GM21723 (cell line): ENCODE measurements around the gene DFFB.
A peak's percentile ranks its signal among the peaks of the same experiment; 100 is the strongest.

Source experiments
- ATAC-seq: cut with Tn5 transposase; IDR thresholded peaks from one replicate; pipeline ENCODE4 v1.9.1; 2021; ENCODE audit warnings: mild to moderate bottlenecking, moderate library complexity; ENCODE audit not compliant: unreplicated experiment

DFFB gene

DNA sequence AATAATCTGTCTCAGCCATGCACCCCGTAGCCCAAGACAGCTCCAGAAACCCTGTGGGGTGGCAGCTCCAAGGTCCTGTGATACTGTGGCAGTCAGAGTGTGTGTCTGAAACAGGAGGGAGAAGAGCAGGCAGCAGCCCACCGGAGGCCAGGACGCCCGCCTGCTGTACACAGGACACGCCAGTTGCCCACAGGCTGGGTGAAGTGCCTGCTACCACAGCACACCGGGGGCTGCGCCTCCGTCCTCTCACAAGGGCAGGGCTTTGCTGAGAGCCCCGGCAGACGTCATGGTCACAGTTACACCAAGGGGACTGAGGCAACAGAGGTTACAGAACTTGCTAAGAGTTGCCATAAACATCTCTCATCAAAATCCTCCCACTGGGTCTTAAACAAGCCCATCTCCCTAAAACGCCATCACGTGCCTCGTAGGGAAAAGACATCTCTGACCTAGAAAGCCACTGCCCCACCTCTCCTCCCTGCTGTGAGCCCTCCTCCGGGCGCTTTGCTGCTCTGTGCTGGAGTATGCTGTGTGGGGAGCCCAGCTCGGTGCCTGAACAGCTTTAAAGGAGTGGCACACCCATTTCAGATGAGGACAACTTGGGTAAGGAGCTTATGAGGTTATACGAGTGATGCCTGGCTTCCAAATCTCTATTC, 37.5 kb downstream of the DFFB start:
- ATAC-seq: no peak

DNA sequence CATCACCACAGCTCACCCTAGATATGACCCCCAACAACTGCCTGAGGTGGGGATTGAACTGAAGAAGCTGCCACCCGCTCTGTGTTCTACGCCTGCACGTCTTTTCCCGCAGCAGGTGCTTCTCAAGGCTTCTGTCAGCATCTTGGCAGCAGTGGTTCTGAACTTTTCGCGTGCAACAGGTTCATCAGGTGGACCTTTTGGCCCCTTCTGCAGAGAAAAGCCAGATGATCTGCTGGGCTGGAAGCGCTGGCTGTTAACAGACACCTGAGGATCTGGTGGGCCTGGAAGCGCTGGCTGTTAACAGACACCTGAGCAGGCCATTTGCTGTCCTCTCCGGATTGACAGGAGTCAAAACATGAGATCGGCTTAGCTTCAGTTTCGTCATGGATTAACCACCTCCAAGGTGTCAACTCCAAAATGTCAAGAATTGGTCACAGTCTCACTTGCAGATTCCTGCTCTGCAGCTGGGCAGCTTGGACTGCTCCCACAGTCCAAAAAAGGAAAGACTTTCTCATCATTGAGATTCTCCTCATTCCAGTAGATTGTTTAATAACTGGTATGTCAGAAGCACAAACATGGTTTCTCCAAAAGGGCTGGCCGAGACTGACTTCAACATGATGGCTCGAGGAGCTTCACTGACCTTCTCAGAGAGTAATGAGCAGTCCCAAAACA, 38.1 kb downstream of the DFFB start:
- ATAC-seq: no peak

DNA sequence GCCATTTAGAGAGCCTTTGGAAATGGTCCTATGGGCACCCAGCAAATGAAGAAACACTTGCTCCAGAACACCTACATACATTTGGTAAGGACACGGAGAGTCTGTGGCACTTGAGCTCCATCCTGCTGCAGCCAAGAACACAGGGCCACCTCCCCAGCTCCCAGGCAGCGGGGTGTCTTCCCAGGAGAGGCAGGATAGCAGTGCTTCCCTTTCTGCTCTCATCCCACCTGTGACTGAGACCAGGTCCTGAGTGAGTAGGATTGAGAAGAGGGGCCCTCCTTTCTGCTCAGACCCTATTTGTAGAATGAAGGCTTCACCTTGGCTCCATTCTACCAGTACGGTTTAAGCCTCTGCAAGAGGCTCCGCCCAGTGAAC, 38.7 kb downstream of the DFFB start:
- no peak for ATAC-seq

DNA sequence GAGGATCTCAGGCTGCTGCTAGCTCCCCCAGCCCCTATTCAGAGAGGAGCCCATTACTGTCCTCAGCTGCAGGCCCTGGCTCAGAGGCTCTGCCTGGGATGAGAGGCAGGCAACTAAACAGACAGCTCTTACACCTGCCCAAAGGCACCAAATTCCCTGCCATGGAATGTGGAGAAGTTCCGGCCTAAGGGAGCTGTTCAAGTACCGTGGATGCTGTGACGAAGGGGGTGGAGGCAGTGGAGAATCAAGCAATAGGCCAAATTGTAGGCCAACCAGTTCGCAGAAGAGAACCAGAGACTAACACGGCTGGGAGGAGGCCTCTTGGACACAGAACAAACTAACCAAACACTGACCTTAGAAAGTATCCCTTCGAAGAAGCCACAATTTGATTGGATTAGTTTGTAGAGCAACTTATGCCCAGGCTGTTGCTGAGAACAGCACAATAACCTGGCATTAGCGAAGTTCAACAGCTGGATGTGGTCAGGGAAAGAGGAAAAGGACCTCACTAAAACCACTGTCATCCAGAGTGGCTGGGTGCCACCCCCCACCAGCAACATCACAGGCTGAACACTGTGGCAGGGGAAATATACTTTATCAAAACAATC, 39.2 kb downstream of the DFFB start:
- ATAC-seq: no peak

DNA sequence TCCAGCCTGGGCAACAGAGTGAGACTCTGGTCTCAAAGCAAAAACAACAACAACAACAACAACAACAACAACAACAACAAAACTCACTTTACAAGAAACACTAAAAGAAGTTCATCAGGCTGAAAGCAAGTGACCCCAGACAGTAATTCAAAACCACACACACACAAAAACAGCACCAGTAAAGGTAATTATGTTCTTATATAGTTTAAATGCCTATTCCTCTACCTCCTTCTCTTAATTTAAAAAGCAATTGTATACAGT, 41.1 kb downstream of the DFFB start:
- no peak for ATAC-seq

DNA sequence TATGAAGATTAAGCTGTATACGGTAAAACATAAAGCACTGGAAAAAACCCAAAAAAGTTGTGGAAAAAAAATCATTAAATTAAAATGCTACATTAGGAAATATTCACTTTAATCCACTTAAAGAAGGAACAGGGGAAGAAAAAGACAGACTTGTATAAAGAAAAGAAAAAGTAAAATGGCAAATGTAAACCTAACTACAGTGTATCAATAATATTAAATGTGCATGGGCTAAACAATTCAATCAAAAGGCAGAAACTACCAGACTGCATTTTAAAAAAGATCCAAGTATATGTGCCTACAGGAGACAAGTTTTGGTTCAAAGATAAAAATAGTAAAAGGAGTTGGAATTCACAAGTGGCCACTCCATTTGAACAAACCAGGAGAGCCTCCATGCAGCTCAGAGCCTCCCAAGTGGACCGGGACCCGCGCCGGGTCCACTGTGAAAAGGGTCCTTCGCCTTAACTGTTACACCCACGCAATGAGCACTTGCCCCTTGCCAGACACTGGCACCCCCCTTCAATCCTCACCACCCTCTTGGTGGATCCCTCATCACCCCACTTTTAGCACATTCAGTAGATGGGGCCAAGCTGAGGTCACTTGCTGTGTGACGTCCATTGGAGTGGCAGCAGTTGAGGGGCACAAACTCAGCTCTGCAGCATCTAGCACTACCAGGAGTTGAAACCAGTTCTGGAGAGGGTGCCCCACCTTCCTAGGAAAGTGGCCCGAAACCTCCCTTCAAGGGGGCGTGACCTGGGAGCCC, 41.9 kb downstream of the DFFB start:
- ATAC-seq: no peak

GRCh38 chr1:3899754-3900149, 42.5 kb downstream of the DFFB start:
- ATAC-seq: peak; percentile 7

DNA sequence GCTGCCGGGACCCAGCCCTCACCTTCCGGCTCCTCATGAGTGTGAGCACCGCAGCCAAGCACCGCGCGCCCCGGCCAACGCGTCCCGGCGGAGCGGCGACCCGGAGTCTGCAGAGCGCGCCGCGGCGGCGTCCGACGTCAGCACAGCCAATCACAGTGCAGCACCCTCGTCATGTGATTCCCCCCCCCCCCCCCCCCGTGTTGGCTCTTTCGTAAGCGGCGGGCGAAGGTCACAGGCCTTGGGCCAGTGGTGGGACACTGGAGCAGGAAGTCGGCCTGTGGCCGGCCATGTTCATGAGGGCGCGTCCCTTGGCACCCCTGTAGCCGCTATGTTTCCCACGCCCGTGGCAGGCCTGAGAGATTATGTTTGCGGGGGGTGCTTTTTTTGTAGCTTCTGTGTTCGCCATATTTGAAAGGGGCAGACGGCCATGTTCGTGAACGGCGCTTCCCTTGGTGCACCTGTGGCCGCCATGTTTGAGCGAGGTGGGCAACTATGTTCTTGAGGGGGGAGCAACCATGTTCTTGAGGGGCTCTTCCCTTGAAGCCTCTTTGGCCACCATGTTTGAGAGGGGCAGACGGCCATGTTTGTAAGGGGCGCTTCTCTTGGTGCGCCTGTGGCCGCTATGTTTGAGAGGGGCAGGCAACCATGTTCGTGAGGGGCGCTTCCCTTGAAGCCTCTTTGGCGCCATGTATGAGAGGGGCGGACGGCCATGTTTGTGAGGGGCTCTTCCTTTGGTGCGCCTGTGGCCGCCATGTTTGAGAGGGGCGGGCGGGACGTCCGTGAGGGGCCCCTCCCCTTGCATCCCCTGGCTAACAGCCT, 43.1 kb downstream of the DFFB start, which contains the start of gene C1orf174:
Gene C1orf174, minus strand, starts transcription at position 123 of the 819 bp plus-strand sequence. Its CDS starts 86 bp downstream, at position 37.
- ATAC-seq: peak; percentile 67

GRCh38 chr1:3900969-3901529, 43.8 kb downstream of the DFFB start:
- ATAC-seq: peak; percentile 58

DNA sequence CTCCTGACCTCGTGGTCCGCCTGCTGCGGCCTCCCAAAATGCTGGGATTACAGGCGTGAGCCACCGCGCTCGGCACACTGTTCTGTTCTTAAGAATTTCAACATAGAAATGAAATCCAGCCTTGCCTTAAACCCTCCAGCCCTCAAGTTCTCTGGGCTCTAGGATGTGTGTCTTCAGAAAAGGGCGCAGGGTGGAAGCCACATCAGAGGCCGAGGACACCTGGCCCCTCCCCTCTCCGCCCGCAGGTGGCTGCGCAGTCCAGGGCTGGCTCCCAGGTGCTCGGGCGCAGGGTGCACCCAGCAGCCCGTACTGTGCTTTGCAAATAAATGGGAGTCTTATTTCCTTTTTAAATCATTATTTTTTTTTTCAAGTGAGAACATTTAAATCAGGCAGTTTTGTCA, 44.8 kb downstream of the DFFB start:
- no peak for ATAC-seq

DNA sequence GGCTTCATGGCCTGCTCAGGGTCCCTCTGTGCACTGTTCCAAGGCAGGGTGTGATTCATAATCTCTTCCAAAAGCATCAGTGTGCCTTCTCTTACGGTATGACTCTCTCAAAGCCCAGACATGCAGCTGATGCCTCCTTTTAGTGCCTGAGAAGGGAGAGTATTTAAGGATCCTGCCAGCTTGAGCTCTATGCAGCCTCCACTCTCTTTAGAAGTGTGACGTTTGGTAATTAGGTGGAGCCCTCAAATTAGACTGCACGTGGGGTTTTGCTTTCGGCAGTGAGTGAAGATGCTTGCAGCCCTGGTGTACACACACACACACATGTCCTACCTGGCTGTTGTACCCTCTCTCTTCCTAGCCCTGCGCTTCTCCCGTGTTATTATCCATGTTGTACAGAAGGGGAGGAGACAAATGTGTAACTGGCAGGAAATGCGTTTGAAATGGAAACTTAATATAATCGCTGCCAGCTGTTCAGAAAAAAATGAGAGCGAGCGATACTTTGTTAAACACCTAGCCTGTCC, 45.4 kb downstream of the DFFB start:
- ATAC-seq: no peak

DNA sequence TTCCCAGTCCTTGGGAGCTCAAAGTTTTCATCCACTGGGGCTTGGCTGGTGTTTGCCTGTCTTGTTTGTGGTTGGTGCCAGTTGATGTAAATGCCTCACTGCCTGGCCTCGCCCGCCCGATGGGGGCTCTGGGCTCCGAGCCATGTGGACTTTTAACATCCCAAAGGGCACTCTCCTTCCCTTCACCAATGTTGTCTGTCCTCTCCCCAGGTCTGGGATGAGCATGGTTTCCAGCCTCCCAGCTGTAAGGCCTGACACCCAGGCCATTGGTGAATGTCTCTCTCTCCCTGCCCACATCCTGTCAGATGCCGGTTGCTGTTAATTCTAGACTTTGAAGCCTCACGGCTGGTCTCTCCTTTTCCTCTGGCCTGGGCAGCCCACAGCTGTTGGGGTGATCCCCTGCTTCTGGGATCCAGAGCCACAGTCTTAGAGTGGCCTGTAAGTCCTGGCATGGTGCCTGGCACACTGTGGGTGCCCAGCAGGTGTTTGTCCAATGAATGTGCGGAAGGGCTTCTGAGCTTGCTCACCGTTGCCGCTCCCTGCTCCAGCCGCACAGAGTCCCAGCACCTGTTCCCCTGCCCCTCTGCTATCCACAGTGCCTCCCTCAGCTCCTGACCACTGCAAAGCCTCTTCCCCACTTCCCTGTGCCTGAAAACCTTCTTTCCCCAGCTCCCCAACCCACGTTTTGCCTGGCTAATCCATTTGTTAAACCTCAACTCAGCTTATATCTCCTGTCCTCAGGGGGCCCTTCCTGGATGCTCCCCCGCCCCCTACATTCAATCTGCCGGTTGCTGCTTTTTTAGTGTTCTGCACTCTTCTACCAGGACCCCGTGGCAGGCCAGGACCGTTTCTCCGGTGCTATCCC, 46.1 kb downstream of the DFFB start:
- ATAC-seq: no peak

DNA sequence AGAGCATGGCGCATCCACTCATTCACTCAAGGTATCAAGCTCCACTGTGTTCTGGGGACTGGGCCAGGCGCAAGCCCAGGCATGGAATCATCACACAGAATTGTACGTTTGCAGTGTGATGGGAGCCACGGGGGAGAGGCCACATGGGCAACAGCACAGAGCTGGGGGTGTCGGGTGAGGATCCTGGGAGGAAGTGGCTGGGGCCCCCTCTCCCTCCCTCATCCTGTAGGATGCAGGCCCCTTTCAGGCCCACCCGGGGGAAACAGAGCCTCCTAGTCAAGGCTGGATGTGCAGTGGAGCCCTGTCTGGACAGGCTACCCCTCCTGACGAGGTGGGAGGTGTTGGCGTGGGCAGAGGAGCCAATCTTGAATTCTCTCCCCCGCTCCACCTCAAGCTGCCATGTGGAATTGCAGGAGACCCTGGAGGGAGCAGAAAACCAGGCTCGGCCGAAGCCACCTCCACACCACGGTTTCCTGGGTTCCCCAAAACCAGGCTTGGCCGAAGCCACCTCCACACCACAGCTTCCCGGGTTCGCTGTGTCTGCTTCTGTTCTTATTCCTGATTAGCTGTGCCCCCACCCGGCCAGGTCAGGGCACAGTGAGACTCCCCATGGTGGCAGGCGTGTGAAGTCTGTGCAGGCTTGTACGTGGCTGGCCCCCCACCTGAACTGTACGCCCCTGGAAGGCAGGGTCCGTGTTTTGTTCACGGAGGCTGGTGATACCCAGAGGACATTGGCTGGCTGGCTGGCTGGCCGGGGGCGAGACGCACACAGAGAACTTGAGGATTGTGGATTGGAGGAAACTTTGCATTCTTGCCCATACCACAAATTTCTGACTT, 46.9 kb downstream of the DFFB start:
- ATAC-seq: no peak

DNA sequence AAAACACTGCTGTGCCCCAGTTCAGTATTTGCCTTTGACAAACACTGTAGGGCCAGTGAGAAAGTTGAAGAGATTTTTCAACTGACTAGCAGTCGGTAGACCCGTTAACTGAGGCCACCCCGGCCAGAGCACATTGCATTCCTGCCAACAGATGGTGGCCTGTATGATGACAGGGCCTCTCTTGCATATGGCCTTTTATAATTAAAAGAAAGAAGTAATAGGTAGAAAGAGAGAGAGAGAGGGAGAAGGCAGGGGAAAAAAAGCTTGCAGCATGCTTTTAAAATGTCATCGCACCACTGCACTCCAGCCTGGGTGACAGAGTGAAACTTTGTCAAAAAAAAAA, 47.5 kb downstream of the DFFB start:
- ATAC-seq: no peak

GRCh38 chr1:3905266-3905952, 48.1 kb downstream of the DFFB start:
- ATAC-seq: no peak

DNA sequence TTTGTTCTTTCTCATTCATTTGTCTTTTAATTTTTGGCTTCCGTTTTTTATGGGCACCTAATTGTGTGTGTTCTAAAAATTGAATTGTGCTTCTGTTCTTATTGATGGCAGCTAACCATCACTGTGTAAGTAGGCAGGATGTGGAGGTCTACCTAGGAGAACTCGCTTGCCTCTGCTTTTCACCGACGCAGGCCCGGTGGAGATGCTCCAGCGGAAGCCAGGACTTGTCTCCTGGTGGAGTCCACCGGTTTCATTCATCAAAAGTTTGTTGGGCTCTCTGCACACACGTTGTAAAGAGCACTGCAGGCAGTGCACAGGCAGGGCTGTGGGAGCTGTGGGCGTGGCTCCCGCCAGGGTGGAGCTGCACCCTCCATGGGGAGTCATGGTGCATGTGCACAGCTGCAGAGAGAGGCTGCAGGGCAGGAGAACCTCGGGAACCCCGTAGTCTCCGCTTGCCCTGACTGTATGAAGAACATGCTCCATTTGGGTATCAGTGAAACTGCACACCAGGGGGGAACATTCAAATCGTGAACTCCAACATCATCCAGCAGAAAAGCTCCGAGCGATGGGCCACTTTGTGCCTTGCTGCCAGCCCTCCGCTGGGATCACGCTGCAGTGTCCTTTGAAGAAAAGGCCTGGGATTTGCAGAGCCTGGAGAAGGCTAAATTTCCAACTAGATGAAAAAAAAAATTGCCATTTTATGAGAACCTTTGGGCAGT, 48.8 kb downstream of the DFFB start:
- no peak for ATAC-seq

- ATAC-seq: no peak
These were observed 49.4 kb downstream of the DFFB start for GRCh38 chr1:3906672-3907020.
